ENCODE data around the gene KSR1.

Gene KSR1

GRCh38 chr17:27575096-27575911 lies 119.1 kb downstream of the KSR1 start:
- DNase-seq = no peak

GRCh38 chr17:27575912-27576252 lies 119.6 kb downstream of the KSR1 start:
- no peak for DNase-seq

- DNase-seq = no peak
These were observed 120.3 kb downstream of the KSR1 start for GRCh38 chr17:27576477-27577083.

- no peak for DNase-seq
These were observed 121.0 kb downstream of the KSR1 start for GRCh38 chr17:27577121-27577761.

GRCh38 chr17:27577884-27578717 lies 121.9 kb downstream of the KSR1 start:
- no peak for DNase-seq

GRCh38 chr17:27578718-27579085 lies 122.5 kb downstream of the KSR1 start:
- DNase-seq = no peak

- DNase-seq = no peak
These were observed 123.1 kb downstream of the KSR1 start for GRCh38 chr17:27579304-27579703.

GRCh38 chr17:27579897-27580321 lies 123.7 kb downstream of the KSR1 start:
- DNase-seq = no peak

- no peak for DNase-seq
These were observed 124.8 kb downstream of the KSR1 start for GRCh38 chr17:27581016-27581415.

GRCh38 chr17:27582696-27583095 lies 126.4 kb downstream of the KSR1 start:
- DNase-seq = no peak

- DNase-seq = no peak
These were observed 129.0 kb downstream of the KSR1 start for GRCh38 chr17:27585153-27585681.

GRCh38 chr17:27585792-27586191 lies 129.5 kb downstream of the KSR1 start:
- DNase-seq = no peak

- no peak for DNase-seq
These were observed 130.0 kb downstream of the KSR1 start for GRCh38 chr17:27586203-27586721.

- DNase-seq = no peak
These were observed 132.1 kb downstream of the KSR1 start for GRCh38 chr17:27588354-27588753.

GRCh38 chr17:27590864-27591263 lies 134.6 kb downstream of the KSR1 start:
- no peak for DNase-seq

- no peak for DNase-seq
These were observed 135.7 kb downstream of the KSR1 start for GRCh38 chr17:27591986-27592385.

GRCh38 chr17:27593232-27593856 lies 137.1 kb downstream of the KSR1 start:
- no peak for DNase-seq

- DNase-seq = no peak
These were observed 137.6 kb downstream of the KSR1 start for GRCh38 chr17:27593857-27594255.

GRCh38 chr17:27595208-27595607 lies 139.0 kb downstream of the KSR1 start:
- DNase-seq = no peak

- DNase-seq = no peak
These were observed 139.8 kb downstream of the KSR1 start for GRCh38 chr17:27596096-27596495.

GRCh38 chr17:27596566-27597187 lies 140.4 kb downstream of the KSR1 start:
- no peak for DNase-seq

- DNase-seq = no peak
These were observed 140.9 kb downstream of the KSR1 start for GRCh38 chr17:27597188-27597580.

All from activated CD4-positive, alpha-beta T cell treated with anti-CD3 and anti-CD28 coated beads, Interleukin-2, amount 50 U/mL, for 1 hour (primary cell).